Measurements from ENCODE around the gene CD69. TPM values are rescaled to one million over a fixed set of nuclear protein-coding genes. Genes with fewer than 3 reads are reported as not detected.
A peak's percentile ranks its signal among the peaks of the same experiment; 100 is the strongest.

The CD69 gene
- total and polyA plus RNA-seq, 2 donors (not counting 1 experiment from before 2014, with no cell fraction given), result 45.1 to 997 TPM

- ATAC-seq (ENCODE audit: low read depth), result no peak
- H3K4me3 Mint-ChIP-seq, result no peak overlapping the region
- 88% methylated on average over 1 of the region's 1 CpG for WGBS (ENCODE audit: insufficient coverage)
- no peak overlapping the region for H3K27ac ChIP-seq (ENCODE audit: low read length in 2 of 2)
- no peak for DNase-seq
- H4K20me1 ChIP-seq (ENCODE audit: control insufficient read depth, insufficient read depth, low read length, poor library complexity, severe bottlenecking), result no peaks in the 10 kb centered on the region
- peaks cover 8 to 11% of the 10 kb centered on the region in 2 donors for H3K4me1 ChIP-seq (ENCODE audit: control insufficient read depth in 2 of 2, insufficient read depth in 2 of 2, low read length in 2 of 2)
- no peak overlapping the region for H2AFZ ChIP-seq (ENCODE audit: insufficient read depth, low read depth, low read length, poor library complexity, severe bottlenecking)
- POLR2A ChIA-PET, result no interaction called here
- H3K27me3 ChIP-seq (replicated peaks in 1 of 4; ENCODE audit: control extremely low read depth in 1 of 4, control insufficient read depth in 3 of 4, insufficient read depth in 4 of 4, low read length in 3 of 4), result no peaks in the 10 kb centered on the region
- no peaks in the 10 kb centered on the region for H3K36me3 ChIP-seq (replicated peaks in 1 of 2; ENCODE audit: control extremely low read depth in 1 of 2, control insufficient read depth in 1 of 2, extremely low read depth in 1 of 2, insufficient read depth in 2 of 2, low read length in 1 of 2)
- no peak overlapping the region for H3K27ac Mint-ChIP-seq
- H3K9me3 Mint-ChIP-seq (ENCODE audit: insufficient read depth), result no peaks in the 10 kb centered on the region
- no peaks in the 10 kb centered on the region for H3K9me3 ChIP-seq (ENCODE audit: control extremely low read depth in 1 of 3, control insufficient read depth in 2 of 3, insufficient read depth in 1 of 3, low read length in 2 of 3)
- CTCF ChIA-PET, result interaction anchor here (0.7 to 10.7 kb wide), 9 partner anchors 9 to 469 kb away, joined by 3 to 629 read pairs (median 17); partner anchors contain the start of gene CD69
- no peak overlapping the region for H3K4me3 ChIP-seq (ENCODE audit: control extremely low read depth in 1 of 5, extremely low read depth in 1 of 5, insufficient read depth in 1 of 5, low read depth in 2 of 5, low read length in 4 of 5)
- peaks cover 15% of the 10 kb centered on the region for H3K4me1 Mint-ChIP-seq
- intact Hi-C loops (cut with micrococcal nuclease), result loop anchor here (2.0 to 5.0 kb wide), 2 partner anchors 67 to 183 kb away; no protein-coding TSS in a partner anchor
- TF ChIP-seq EZH2 (IDR thresholded peaks at IDR 0.05; ENCODE audit: borderline replicate concordance, insufficient read depth, low read depth, low read length, poor library complexity, severe bottlenecking) (no peak), CTCF (IDR thresholded peaks at IDR 0.05) (no peak)
- no peak overlapping the region for H3K9ac ChIP-seq (ENCODE audit: low read length)
- no peak overlapping the region for H3K4me2 ChIP-seq (replicated peaks; ENCODE audit: low read depth, low read length, poor library complexity, severe bottlenecking)
- H3K27me3 Mint-ChIP-seq, result no peaks in the 10 kb centered on the region
- H3K79me2 ChIP-seq (ENCODE audit: control insufficient read depth, insufficient read depth, low read length), result peaks cover 24% of the 10 kb centered on the region
These were observed 39.3 kb upstream of the CD69 start for GRCh38 chr12:9799961-9800360.

GRCh38 chr12:9797722-9798619 lies 37.3 kb upstream of the CD69 start:
- Histone ChIP-seq H3K4me3 (ENCODE audit: control extremely low read depth in 1 of 5, extremely low read depth in 1 of 5, insufficient read depth in 1 of 5, low read depth in 2 of 5, low read length in 4 of 5) (no peak overlapping the region), H3K27me3 (replicated peaks in 1 of 4; ENCODE audit: control extremely low read depth in 1 of 4, control insufficient read depth in 3 of 4, insufficient read depth in 4 of 4, low read length in 3 of 4) (no peaks in the 10 kb centered on the region), H3K36me3 (replicated peaks in 1 of 2; ENCODE audit: control extremely low read depth in 1 of 2, control insufficient read depth in 1 of 2, extremely low read depth in 1 of 2, insufficient read depth in 2 of 2, low read length in 1 of 2) (no peaks in the 10 kb centered on the region), H3K27ac (ENCODE audit: low read length in 2 of 2) (no peak overlapping the region), H3K4me2 (replicated peaks; ENCODE audit: low read depth, low read length, poor library complexity, severe bottlenecking) (no peak overlapping the region), H4K20me1 (ENCODE audit: control insufficient read depth, insufficient read depth, low read length, poor library complexity, severe bottlenecking) (no peaks in the 10 kb centered on the region), H3K9me3 (ENCODE audit: control extremely low read depth in 1 of 3, control insufficient read depth in 2 of 3, insufficient read depth in 1 of 3, low read length in 2 of 3) (no peaks in the 10 kb centered on the region), H2AFZ (ENCODE audit: insufficient read depth, low read depth, low read length, poor library complexity, severe bottlenecking) (no peak overlapping the region), H3K79me2 (ENCODE audit: control insufficient read depth, insufficient read depth, low read length) (peaks cover 26% of the 10 kb centered on the region), H3K4me1 (ENCODE audit: control insufficient read depth in 2 of 2, insufficient read depth in 2 of 2, low read length in 2 of 2) (peaks cover 25 to 28% of the 10 kb centered on the region in 2 donors), H3K9ac (ENCODE audit: low read length) (no peak overlapping the region)
- Mint-ChIP-seq H3K9me3 (ENCODE audit: insufficient read depth) (no peaks in the 10 kb centered on the region), H3K4me3 (no peak overlapping the region), H3K27me3 (no peaks in the 10 kb centered on the region), H3K27ac (no peak overlapping the region), H3K4me1 (peaks cover 34% of the 10 kb centered on the region)
- TF ChIP-seq CTCF (IDR thresholded peaks at IDR 0.05) (peak; percentile 81), EZH2 (IDR thresholded peaks at IDR 0.05; ENCODE audit: borderline replicate concordance, insufficient read depth, low read depth, low read length, poor library complexity, severe bottlenecking) (no peak)
- ATAC-seq (ENCODE audit: low read depth) (peak; percentile 95), DNase-seq (peak; percentile 85)
- intact Hi-C loops (cut with micrococcal nuclease), result loop anchor here (1.0 to 5.0 kb wide), 5 partner anchors 48 to 467 kb away; no protein-coding TSS in a partner anchor
- ChIA-PET POLR2A (interaction anchor here (0.6 to 1.5 kb wide), 3 partner anchors 39 to 160 kb away, joined by 3 to 5 read pairs (median 4); no protein-coding TSS in a partner anchor), CTCF (interaction anchor here (0.5 to 10.7 kb wide), 35 partner anchors 9 to 467 kb away, joined by 3 to 629 read pairs (median 4); partner anchors contain the start of gene CD69)
- 57% methylated on average over 2 of the region's 7 CpGs for WGBS (ENCODE audit: insufficient coverage)
